Endodermal cell (in vitro differentiated cells): Measurements from ENCODE around the gene SRXN1. TPM values are rescaled to one million over a fixed set of nuclear protein-coding genes. Genes with fewer than 3 reads are reported as not detected.

Experiments
- DNase-seq: peaks from one replicate; pipeline ENCODE4 v3.0.0-alpha.2; 2017
- H3K27ac ChIP-seq: 2 replicates; pipeline ENCODE4 v1.5.1; 2013; ENCODE audit warnings: mild to moderate bottlenecking, low read depth, low read length, moderate library complexity
- H3K27me3 ChIP-seq: 2 replicates; pipeline ENCODE4 v1.6.1; 2013; ENCODE audit warnings: mild to moderate bottlenecking, low read length, moderate library complexity; ENCODE audit not compliant: insufficient read depth, control insufficient read depth, poor library complexity, severe bottlenecking
- H3K36me3 ChIP-seq: 2 replicates; pipeline ENCODE4 v1.7.0; 2013; ENCODE audit warnings: mild to moderate bottlenecking, low read length, moderate library complexity; ENCODE audit not compliant: control insufficient read depth, insufficient read depth
- H3K4me1 ChIP-seq: one replicate; pipeline ENCODE4 v1.7.0; 2013; ENCODE audit warnings: low read length; ENCODE audit not compliant: control insufficient read depth, insufficient read depth
- H3K4me3 ChIP-seq: 2 replicates; pipeline ENCODE4 v1.5.1; 2013; ENCODE audit warnings: mild to moderate bottlenecking, low read length, moderate library complexity
- H3K9ac ChIP-seq: 2 replicates; pipeline ENCODE4 v1.6.1; 2013; ENCODE audit warnings: mild to moderate bottlenecking, low read length, moderate library complexity; ENCODE audit not compliant: poor library complexity, severe bottlenecking; ENCODE audit errors: extremely low read depth
- H3K9me3 ChIP-seq: 2 replicates; pipeline ENCODE4 v1.6.1; 2013; ENCODE audit warnings: mild to moderate bottlenecking, low read length, moderate library complexity; ENCODE audit not compliant: control insufficient read depth
- H3K27ac Mint-ChIP-seq: 2 replicates; pipeline ENCODE4 v1.8.0; 2020; ENCODE audit warnings: mixed read lengths
- H3K27me3 Mint-ChIP-seq: 2 replicates; pipeline ENCODE4 v1.8.0; 2021; ENCODE audit warnings: mild to moderate bottlenecking, mixed read lengths; ENCODE audit not compliant: insufficient read depth
- H3K36me3 Mint-ChIP-seq: 2 replicates; pipeline ENCODE4 v1.8.0; 2020; ENCODE audit warnings: low read depth, mixed read lengths
- H3K4me1 Mint-ChIP-seq: 2 replicates; pipeline ENCODE4 v1.8.0; 2020; ENCODE audit warnings: mixed read lengths
- H3K4me3 Mint-ChIP-seq: 2 replicates; pipeline ENCODE4 v1.8.0; 2020; ENCODE audit warnings: mild to moderate bottlenecking, moderate library complexity, mixed read lengths
- H3K9me3 Mint-ChIP-seq: 2 replicates; pipeline ENCODE4 v1.8.0; 2020; ENCODE audit warnings: mild to moderate bottlenecking, mixed read lengths
- WGBS, 2 experiments: methylation state at CpG; one replicate each; pipeline versions ENCODE4 v1.1.5 to v1.1.7; 2013; ENCODE audit warnings: missing lambda C conversion rate in 2 of 2, mixed read lengths in 1 of 2; ENCODE audit not compliant: insufficient coverage in 1 of 2, insufficient read length in 1 of 2; 5-methylcytosine and 5-hydroxymethylcytosine counted together
- total RNA-seq, 2 donors: library from RNA; stranded (reverse); fragmentation: NEBNext Ultra II Directional in 1 of 2; extraction: Animal tissue kit (Norgen Biotek cat#: 25700) in 1 of 2; gene quantifications; 2 replicates in 1 of 2; 3 replicates in 1 of 2; pipeline ENCODE4 v1.2.1, GENCODE V29; 2021
- TF ChIP-seq, protein P1 (sequence below): fragments of 200-600 bp; sonication (generic); conservative IDR thresholded peaks from 2 replicates; pipeline ENCODE4 v1.5.0; 2021; ENCODE audit warnings: antibody characterized with exemption, mild to moderate bottlenecking

The SRXN1 gene
- total RNA-seq, 2 donors from 2014 or later = 9.7 to 19.3 TPM

GRCh38 chr20:609371-609964 lies 43.5 kb downstream of the SRXN1 start:
- peak overlapping the region; percentile 42 for H3K4me3 Mint-ChIP-seq

GRCh38 chr20:608970-609369 lies 44.0 kb downstream of the SRXN1 start:
- TF ChIP-seq, protein P1, sequence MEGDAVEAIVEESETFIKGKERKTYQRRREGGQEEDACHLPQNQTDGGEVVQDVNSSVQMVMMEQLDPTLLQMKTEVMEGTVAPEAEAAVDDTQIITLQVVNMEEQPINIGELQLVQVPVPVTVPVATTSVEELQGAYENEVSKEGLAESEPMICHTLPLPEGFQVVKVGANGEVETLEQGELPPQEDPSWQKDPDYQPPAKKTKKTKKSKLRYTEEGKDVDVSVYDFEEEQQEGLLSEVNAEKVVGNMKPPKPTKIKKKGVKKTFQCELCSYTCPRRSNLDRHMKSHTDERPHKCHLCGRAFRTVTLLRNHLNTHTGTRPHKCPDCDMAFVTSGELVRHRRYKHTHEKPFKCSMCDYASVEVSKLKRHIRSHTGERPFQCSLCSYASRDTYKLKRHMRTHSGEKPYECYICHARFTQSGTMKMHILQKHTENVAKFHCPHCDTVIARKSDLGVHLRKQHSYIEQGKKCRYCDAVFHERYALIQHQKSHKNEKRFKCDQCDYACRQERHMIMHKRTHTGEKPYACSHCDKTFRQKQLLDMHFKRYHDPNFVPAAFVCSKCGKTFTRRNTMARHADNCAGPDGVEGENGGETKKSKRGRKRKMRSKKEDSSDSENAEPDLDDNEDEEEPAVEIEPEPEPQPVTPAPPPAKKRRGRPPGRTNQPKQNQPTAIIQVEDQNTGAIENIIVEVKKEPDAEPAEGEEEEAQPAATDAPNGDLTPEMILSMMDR = no peak
- Histone ChIP-seq H3K9me3 (no peaks in the 10 kb centered on the region), H3K9ac (no peak overlapping the region), H3K4me1 (peaks cover 11% of the 10 kb centered on the region), H3K4me3 (peak overlapping the region; percentile 42), H3K27me3 (peaks cover 25% of the 10 kb centered on the region), H3K27ac (no peak overlapping the region), H3K36me3 (no peaks in the 10 kb centered on the region)
- H3K27me3 Mint-ChIP-seq = peaks cover 37% of the 10 kb centered on the region
- H3K36me3 Mint-ChIP-seq = no peaks in the 10 kb centered on the region
- H3K4me3 Mint-ChIP-seq = peak overlapping the region; percentile 42
- 79 to 85% methylated on average over 5 to 8 of the region's 8 CpGs for WGBS, 2 experiments
- DNase-seq = no peak
- H3K27ac Mint-ChIP-seq = no peak overlapping the region
- H3K4me1 Mint-ChIP-seq = peaks cover 11% of the 10 kb centered on the region
- no peaks in the 10 kb centered on the region for H3K9me3 Mint-ChIP-seq

More at GRCh38 chr20:609371-609964, 43.5 kb downstream of the SRXN1 start:
- WGBS, 2 experiments = 10 to 11% methylated on average over 28 to 53 of the region's 54 CpGs
- peak overlapping the region; percentile 42 for H3K4me3 ChIP-seq
- peaks cover 11% of the 10 kb centered on the region for H3K4me1 Mint-ChIP-seq
- H3K36me3 Mint-ChIP-seq = no peaks in the 10 kb centered on the region
- H3K27me3 Mint-ChIP-seq = peaks cover 37% of the 10 kb centered on the region
- DNase-seq = peak; percentile 71
- H3K4me1 ChIP-seq = peaks cover 11% of the 10 kb centered on the region
- TF ChIP-seq, protein P1 = peak; percentile 12
- no peaks in the 10 kb centered on the region for H3K9me3 ChIP-seq
- no peaks in the 10 kb centered on the region for H3K9me3 Mint-ChIP-seq
- no peak overlapping the region for H3K9ac ChIP-seq
- no peaks in the 10 kb centered on the region for H3K36me3 ChIP-seq
- peaks cover 25% of the 10 kb centered on the region for H3K27me3 ChIP-seq
- H3K27ac Mint-ChIP-seq = no peak overlapping the region
- no peak overlapping the region for H3K27ac ChIP-seq

GRCh38 chr20:607476-607875 lies 45.5 kb downstream of the SRXN1 start:
- Mint-ChIP-seq H3K36me3 (no peaks in the 10 kb centered on the region), H3K4me3 (no peak overlapping the region), H3K27me3 (peaks cover 32% of the 10 kb centered on the region), H3K4me1 (peaks cover 9% of the 10 kb centered on the region), H3K27ac (no peak overlapping the region), H3K9me3 (no peaks in the 10 kb centered on the region)
- Histone ChIP-seq H3K27me3 (peaks cover 25% of the 10 kb centered on the region), H3K27ac (no peak overlapping the region), H3K36me3 (no peaks in the 10 kb centered on the region), H3K9me3 (no peaks in the 10 kb centered on the region), H3K4me1 (peaks cover 11% of the 10 kb centered on the region), H3K9ac (no peak overlapping the region), H3K4me3 (no peak overlapping the region)
- TF ChIP-seq, protein P1 = no peak
- 92 to 98% methylated on average over 5 to 6 of the region's 6 CpGs for WGBS, 2 experiments
- DNase-seq = no peak
